ENCODE data around the gene APBB2.

Gene APBB2

GRCh38 chr4:41142376-41143310 lies 71.7 kb downstream of the APBB2 start:
- H3K4me3 ChIP-seq (ENCODE audit: low read depth, low read length) = peak overlapping the region; percentile 6
- no peak for TF ChIP-seq CTCF (IDR thresholded peaks at IDR 0.05; ENCODE audit: low read depth, low read length, missing control alignments)
- in situ Hi-C loops (cut with HindIII; ENCODE audit: low sequenced_read_pairs) = no loop called here
- peak; percentile 84 for DNase-seq (ENCODE audit: low read depth)

GRCh38 chr4:41141900-41142299 lies 72.4 kb downstream of the APBB2 start:
- peak; percentile 82 for DNase-seq (ENCODE audit: low read depth)
- in situ Hi-C loops (cut with HindIII; ENCODE audit: low sequenced_read_pairs) = no loop called here

GRCh38 chr4:41140410-41140809 lies 73.9 kb downstream of the APBB2 start:
- in situ Hi-C loops (cut with HindIII; ENCODE audit: low sequenced_read_pairs) = no loop called here
- DNase-seq (ENCODE audit: low read depth) = no peak

More at GRCh38 chr4:41141900-41142299, 72.4 kb downstream of the APBB2 start:
- H3K4me3 ChIP-seq (ENCODE audit: low read depth, low read length) = no peak overlapping the region
- TF ChIP-seq CTCF (IDR thresholded peaks at IDR 0.05; ENCODE audit: low read depth, low read length, missing control alignments) = no peak

GRCh38 chr4:41137879-41138278 lies 76.5 kb downstream of the APBB2 start:
- no peak for TF ChIP-seq CTCF (IDR thresholded peaks at IDR 0.05; ENCODE audit: low read depth, low read length, missing control alignments)
- H3K4me3 ChIP-seq (ENCODE audit: low read depth, low read length) = no peak overlapping the region
- in situ Hi-C loops (cut with HindIII; ENCODE audit: low sequenced_read_pairs) = no loop called here
- no peak for DNase-seq (ENCODE audit: low read depth)

More at GRCh38 chr4:41140410-41140809, 73.9 kb downstream of the APBB2 start:
- no peak for TF ChIP-seq CTCF (IDR thresholded peaks at IDR 0.05; ENCODE audit: low read depth, low read length, missing control alignments)
- no peak overlapping the region for H3K4me3 ChIP-seq (ENCODE audit: low read depth, low read length)

GRCh38 chr4:41136456-41136855 lies 77.9 kb downstream of the APBB2 start:
- TF ChIP-seq CTCF (IDR thresholded peaks at IDR 0.05; ENCODE audit: low read depth, low read length, missing control alignments) = no peak
- in situ Hi-C loops (cut with HindIII; ENCODE audit: low sequenced_read_pairs) = no loop called here
- no peak overlapping the region for H3K4me3 ChIP-seq (ENCODE audit: low read depth, low read length)
- no peak for DNase-seq (ENCODE audit: low read depth)

GRCh38 chr4:41135801-41136200 lies 78.5 kb downstream of the APBB2 start:
- no peak for TF ChIP-seq CTCF (IDR thresholded peaks at IDR 0.05; ENCODE audit: low read depth, low read length, missing control alignments)
- no peak for DNase-seq (ENCODE audit: low read depth)
- in situ Hi-C loops (cut with HindIII; ENCODE audit: low sequenced_read_pairs) = no loop called here
- H3K4me3 ChIP-seq (ENCODE audit: low read depth, low read length) = no peak overlapping the region
